ENCODE data around the gene BFSP1.

DNA sequence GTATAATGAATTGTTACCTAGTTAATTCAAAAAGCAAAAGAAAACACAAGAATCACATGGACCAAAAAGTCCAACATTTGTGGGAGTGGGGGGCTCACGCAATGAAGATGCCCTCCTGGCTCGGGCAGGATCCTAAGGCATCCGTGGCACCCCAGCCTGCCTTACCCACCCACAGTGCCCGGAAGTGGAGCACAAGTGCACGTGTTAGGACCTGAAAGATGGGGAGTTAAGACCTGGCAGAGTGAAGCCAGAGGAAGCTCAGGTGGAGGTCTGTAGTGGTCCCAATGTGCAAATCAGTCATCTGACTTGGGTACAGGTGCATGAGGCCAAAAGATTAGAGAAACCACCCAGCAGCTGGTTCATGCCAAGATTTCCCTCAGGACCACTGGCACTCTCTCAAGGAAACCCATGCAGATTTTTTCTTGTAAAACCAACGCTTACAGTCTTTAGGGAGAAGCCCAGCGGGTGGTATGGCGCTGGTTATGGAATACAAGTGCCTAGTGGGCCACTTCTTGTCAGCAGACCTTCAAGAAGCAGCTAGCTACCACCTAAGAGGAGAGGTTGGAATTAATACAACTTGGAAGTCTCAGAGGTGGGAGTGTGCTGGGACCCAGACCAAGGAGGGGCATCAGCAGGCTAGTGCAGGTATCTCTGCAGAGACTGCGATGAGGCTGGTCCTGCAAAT lies 42.1 kb downstream of the BFSP1 start:
- TF ChIP-seq TOX (CRISPR knock-in tag; IDR thresholded peaks at IDR 0.05; ENCODE audit: borderline replicate concordance) (no peak), ISL1 (CRISPR knock-in tag; IDR thresholded peaks at IDR 0.05) (no peak), SNAI2 (CRISPR knock-in tag; IDR thresholded peaks at IDR 0.05) (no peak), CSRNP3 (CRISPR knock-in tag; IDR thresholded peaks at IDR 0.05) (no peak), CREB5 (CRISPR knock-in tag; IDR thresholded peaks at IDR 0.05; ENCODE audit: low read depth) (no peak), ARNTL (CRISPR knock-in tag; IDR thresholded peaks at IDR 0.05; ENCODE audit: borderline replicate concordance, low read depth) (no peak), ZFP3 (CRISPR knock-in tag; IDR thresholded peaks at IDR 0.05) (no peak), TSHZ2 (CRISPR knock-in tag; IDR thresholded peaks at IDR 0.05) (no peak), PPARA (CRISPR knock-in tag; IDR thresholded peaks at IDR 0.05; ENCODE audit: borderline replicate concordance) (no peak)
- TF ChIP-seq, protein P1, sequence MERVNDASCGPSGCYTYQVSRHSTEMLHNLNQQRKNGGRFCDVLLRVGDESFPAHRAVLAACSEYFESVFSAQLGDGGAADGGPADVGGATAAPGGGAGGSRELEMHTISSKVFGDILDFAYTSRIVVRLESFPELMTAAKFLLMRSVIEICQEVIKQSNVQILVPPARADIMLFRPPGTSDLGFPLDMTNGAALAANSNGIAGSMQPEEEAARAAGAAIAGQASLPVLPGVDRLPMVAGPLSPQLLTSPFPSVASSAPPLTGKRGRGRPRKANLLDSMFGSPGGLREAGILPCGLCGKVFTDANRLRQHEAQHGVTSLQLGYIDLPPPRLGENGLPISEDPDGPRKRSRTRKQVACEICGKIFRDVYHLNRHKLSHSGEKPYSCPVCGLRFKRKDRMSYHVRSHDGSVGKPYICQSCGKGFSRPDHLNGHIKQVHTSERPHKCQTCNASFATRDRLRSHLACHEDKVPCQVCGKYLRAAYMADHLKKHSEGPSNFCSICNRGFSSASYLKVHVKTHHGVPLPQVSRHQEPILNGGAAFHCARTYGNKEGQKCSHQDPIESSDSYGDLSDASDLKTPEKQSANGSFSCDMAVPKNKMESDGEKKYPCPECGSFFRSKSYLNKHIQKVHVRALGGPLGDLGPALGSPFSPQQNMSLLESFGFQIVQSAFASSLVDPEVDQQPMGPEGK (CRISPR knock-in tag; IDR thresholded peaks at IDR 0.05; ENCODE audit: borderline replicate concordance): no peak

Measured in SK-N-SH treated with all-trans-retinoic acid at 6 μM for 48 hours (cell line).